ENCODE data around the gene MEDAG. TPM values are rescaled to one million over a fixed set of nuclear protein-coding genes. Genes with fewer than 3 reads are reported as not detected.

Gene MEDAG
- total RNA-seq, 4 donors from 2014 or later: 20.3 to 126 (median 31.7) TPM

DNA sequence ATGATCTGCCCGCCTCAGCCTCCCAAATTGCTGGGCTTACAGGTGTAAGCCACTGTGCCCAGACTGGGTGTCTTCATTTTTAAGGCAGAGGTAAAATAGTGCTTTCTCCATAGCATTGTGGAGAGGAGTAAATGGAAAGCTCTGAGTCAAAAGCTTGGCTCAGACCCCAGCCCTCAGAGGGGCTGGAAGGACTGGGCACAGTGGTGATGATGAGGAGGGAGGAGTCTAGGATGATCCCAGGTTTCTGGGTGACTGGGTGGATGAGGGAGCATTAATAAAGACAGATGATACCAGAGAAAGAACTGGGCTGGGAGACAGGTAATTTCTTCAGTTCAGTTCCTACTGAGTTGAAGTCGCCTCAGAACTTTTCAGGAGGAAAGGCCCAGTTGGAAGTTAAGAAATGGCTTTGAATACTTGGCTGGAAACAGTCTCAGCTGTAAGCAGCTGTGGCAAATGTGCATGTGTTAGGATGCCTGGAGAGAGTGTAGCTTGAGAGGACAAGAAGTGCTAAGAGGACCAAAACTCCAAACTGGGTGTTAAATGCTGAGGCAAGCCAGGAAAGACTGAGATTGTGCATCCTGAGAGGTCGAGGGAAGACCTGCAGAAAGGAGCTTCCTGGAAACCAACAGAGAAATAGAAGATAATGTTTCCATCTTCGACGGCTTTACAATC, 37.1 kb upstream of the MEDAG start:
- DNase-seq (ENCODE audit: extremely low spot score): no peak
- H3K27me3 ChIP-seq: no peaks in the 10 kb centered on the region
- peak overlapping the region; percentile 71 to 85 (median 82) for H3K27ac ChIP-seq (replicated peaks in 1 of 4)
- peaks cover 23 to 79% (median 78%) of the 10 kb centered on the region in 4 donors for H3K4me1 ChIP-seq
- intact Hi-C loops (cut with DNase I): loop anchor here (5.0 to 10.0 kb wide), 7 partner anchors 173 to 734 kb away; partner anchors contain the start of genes HMGB1 and HSPH1
- TF ChIP-seq POLR2A (IDR thresholded peaks at IDR 0.05; ENCODE audit: low read depth) (no peak), EP300 (IDR thresholded peaks at IDR 0.05) (no peak), POLR2AphosphoS5 (IDR thresholded peaks at IDR 0.05) (no peak)
- TF ChIP-seq, protein P1, sequence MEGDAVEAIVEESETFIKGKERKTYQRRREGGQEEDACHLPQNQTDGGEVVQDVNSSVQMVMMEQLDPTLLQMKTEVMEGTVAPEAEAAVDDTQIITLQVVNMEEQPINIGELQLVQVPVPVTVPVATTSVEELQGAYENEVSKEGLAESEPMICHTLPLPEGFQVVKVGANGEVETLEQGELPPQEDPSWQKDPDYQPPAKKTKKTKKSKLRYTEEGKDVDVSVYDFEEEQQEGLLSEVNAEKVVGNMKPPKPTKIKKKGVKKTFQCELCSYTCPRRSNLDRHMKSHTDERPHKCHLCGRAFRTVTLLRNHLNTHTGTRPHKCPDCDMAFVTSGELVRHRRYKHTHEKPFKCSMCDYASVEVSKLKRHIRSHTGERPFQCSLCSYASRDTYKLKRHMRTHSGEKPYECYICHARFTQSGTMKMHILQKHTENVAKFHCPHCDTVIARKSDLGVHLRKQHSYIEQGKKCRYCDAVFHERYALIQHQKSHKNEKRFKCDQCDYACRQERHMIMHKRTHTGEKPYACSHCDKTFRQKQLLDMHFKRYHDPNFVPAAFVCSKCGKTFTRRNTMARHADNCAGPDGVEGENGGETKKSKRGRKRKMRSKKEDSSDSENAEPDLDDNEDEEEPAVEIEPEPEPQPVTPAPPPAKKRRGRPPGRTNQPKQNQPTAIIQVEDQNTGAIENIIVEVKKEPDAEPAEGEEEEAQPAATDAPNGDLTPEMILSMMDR (IDR thresholded peaks at IDR 0.05): no peak
- 88% methylated on average over 5 of the region's 5 CpGs for WGBS
- no peak overlapping the region for H3K4me3 ChIP-seq
- no peaks in the 10 kb centered on the region for H3K9me3 ChIP-seq
- H3K36me3 ChIP-seq: no peaks in the 10 kb centered on the region

- Histone ChIP-seq H3K36me3 (no peaks in the 10 kb centered on the region), H3K4me3 (no peak overlapping the region), H3K4me1 (peaks cover 19 to 78% (median 73%) of the 10 kb centered on the region in 4 donors), H3K9me3 (no peaks in the 10 kb centered on the region), H3K27me3 (no peaks in the 10 kb centered on the region), H3K27ac (replicated peaks in 1 of 4) (peak overlapping the region; percentile 71 to 85 (median 82))
- DNase-seq (ENCODE audit: extremely low spot score): no peak
- intact Hi-C loops (cut with DNase I): loop anchor here (5.0 to 10.0 kb wide), 7 partner anchors 173 to 735 kb away; partner anchors contain the start of genes HMGB1 and HSPH1
- TF ChIP-seq EP300 (IDR thresholded peaks at IDR 0.05) (no peak), POLR2AphosphoS5 (IDR thresholded peaks at IDR 0.05) (no peak), POLR2A (IDR thresholded peaks at IDR 0.05; ENCODE audit: low read depth) (no peak)
- TF ChIP-seq, protein P1 (IDR thresholded peaks at IDR 0.05): no peak
- WGBS: 49% methylated on average over 7 of the region's 7 CpGs
These were observed 36.6 kb upstream of the MEDAG start for GRCh38 chr13:30869491-30869890.

- Histone ChIP-seq H3K9me3 (no peaks in the 10 kb centered on the region), H3K27ac (replicated peaks in 1 of 4) (peak overlapping the region; percentile 71 to 85 (median 82)), H3K4me3 (peak overlapping the region in 1 of 4 donors; percentile 10), H3K36me3 (no peaks in the 10 kb centered on the region), H3K4me1 (peaks cover 13 to 70% (median 65%) of the 10 kb centered on the region in 4 donors), H3K27me3 (no peaks in the 10 kb centered on the region)
- DNase-seq (ENCODE audit: extremely low spot score): no peak
- WGBS: 61% methylated on average over 9 of the region's 9 CpGs
- intact Hi-C loops (cut with DNase I): no loop called here
- TF ChIP-seq POLR2AphosphoS5 (IDR thresholded peaks at IDR 0.05) (peak; percentile 16 to 53), EP300 (IDR thresholded peaks at IDR 0.05) (peak; percentile 4), POLR2A (IDR thresholded peaks at IDR 0.05; ENCODE audit: low read depth) (no peak)
- TF ChIP-seq, protein P1 (IDR thresholded peaks at IDR 0.05): no peak
These were observed 35.8 kb upstream of the MEDAG start for GRCh38 chr13:30870049-30870884.

GRCh38 chr13:30870916-30871587, 35.0 kb upstream of the MEDAG start:
- no peak for DNase-seq (ENCODE audit: extremely low spot score)
- intact Hi-C loops (cut with DNase I): no loop called here
- no peak overlapping the region for H3K4me3 ChIP-seq
- H3K4me1 ChIP-seq: peaks cover 11 to 62% (median 57%) of the 10 kb centered on the region in 4 donors
- WGBS: 91% methylated on average over 17 of the region's 24 CpGs
- H3K27me3 ChIP-seq: no peaks in the 10 kb centered on the region
- H3K36me3 ChIP-seq: no peaks in the 10 kb centered on the region
- no peaks in the 10 kb centered on the region for H3K9me3 ChIP-seq
- TF ChIP-seq, protein P1 (IDR thresholded peaks at IDR 0.05): no peak
- TF ChIP-seq POLR2AphosphoS5 (IDR thresholded peaks at IDR 0.05) (no peak), EP300 (IDR thresholded peaks at IDR 0.05) (no peak), POLR2A (IDR thresholded peaks at IDR 0.05; ENCODE audit: low read depth) (no peak)
- H3K27ac ChIP-seq (replicated peaks in 1 of 4): peak overlapping the region; percentile 71 to 84 (median 76)
